ENCODE results near the gene CREBBP.

DNA sequence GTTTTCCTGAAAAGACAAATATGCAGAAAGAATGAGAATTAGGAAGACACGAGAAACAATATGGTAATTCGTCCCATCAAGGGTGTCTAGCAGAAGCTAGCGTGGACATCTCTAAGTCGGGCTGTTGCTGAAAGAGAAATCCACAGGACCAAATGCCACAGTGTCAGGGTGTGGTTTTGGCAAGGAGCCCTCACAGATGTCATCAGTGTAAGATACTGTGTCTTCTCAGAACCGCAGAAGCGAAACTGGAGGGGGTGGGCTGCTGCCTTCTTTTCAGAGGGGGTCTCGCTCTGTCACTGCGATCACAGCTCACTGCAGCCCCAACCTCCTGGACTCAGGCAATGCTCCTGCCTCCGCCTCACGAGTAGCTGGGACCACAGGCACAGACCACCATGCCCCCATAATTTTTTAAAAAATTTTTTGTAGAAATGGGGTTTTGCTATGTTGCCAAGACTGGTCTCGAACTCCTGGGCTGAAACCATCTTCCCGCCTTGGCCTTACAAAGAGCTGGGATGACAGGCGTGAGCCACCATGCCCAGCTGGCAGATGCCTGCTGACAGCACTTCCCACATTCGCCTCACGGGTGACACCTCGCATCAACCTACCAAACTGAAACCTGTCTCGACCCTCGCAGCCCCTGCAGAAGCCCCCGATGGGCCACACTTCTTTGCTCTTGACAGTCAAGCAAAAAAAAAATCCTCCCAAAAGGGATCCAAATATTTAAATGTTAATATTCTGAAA lies 189.4 kb downstream of the CREBBP start:
- no peak for TF ChIP-seq CBX8 (IDR thresholded peaks at IDR 0.05; ENCODE audit: borderline replicate concordance, extremely low read depth, low read depth, low read length, poor library complexity, severe bottlenecking)
- no peak for TF ChIP-seq FOXM1 (IDR thresholded peaks at IDR 0.05; ENCODE audit: low read depth)
- TF ChIP-seq FOXM1 (CRISPR knock-in tag; IDR thresholded peaks at IDR 0.05; ENCODE audit: low read depth): no peak
- TF ChIP-seq TEAD2 (tag; IDR thresholded peaks at IDR 0.05): no peak
- TF ChIP-seq KLF16 (IDR thresholded peaks at IDR 0.05): no peak
- no peak for TF ChIP-seq KDM4B (IDR thresholded peaks at IDR 0.05; ENCODE audit: borderline replicate concordance in 2 of 2, low read depth in 1 of 2)

Data from K562 (cell line).